Hepatocyte (in vitro differentiated cells): ENCODE results near the gene ZFC3H1. TPM values are rescaled to one million over a fixed set of nuclear protein-coding genes. Genes with fewer than 3 reads are reported as not detected.

ENCODE experiments used
- DNase-seq: peaks from one replicate; pipeline ENCODE4 v3.0.0-alpha.2; 2016; ENCODE audit warnings: low spot score
- H2AFZ ChIP-seq: fragments of 200-600 bp; sonication (generic); 2 replicates; pipeline ENCODE4 v1.6.0; 2016; ENCODE audit warnings: antibody characterized with exemption, mild to moderate bottlenecking
- H3K27ac ChIP-seq: fragments of 200-600 bp; sonication (generic); 2 replicates; pipeline ENCODE4 v1.5.1; 2016; ENCODE audit warnings: mild to moderate bottlenecking
- H3K27me3 ChIP-seq: fragments of 200-600 bp; sonication (generic); 2 replicates; pipeline ENCODE4 v1.6.1; 2016
- H3K36me3 ChIP-seq: fragments of 200-600 bp; sonication (generic); replicated peaks from 2 replicates; pipeline ENCODE4 v1.5.1; 2016; ENCODE audit warnings: low read depth; ENCODE audit not compliant: insufficient read depth
- H3K4me1 ChIP-seq: fragments of 200-600 bp; sonication (generic); 2 replicates; pipeline ENCODE4 v1.5.1; 2016; ENCODE audit warnings: mild to moderate bottlenecking, moderate library complexity; ENCODE audit not compliant: insufficient read depth
- H3K4me2 ChIP-seq: fragments of 200-600 bp; sonication (generic); 2 replicates; pipeline ENCODE4 v1.6.0; 2016
- H3K4me3 ChIP-seq: fragments of 200-600 bp; sonication (generic); 2 replicates; pipeline ENCODE4 v1.5.1; 2016; ENCODE audit warnings: mild to moderate bottlenecking
- H3K79me2 ChIP-seq: fragments of 200-600 bp; sonication (generic); 2 replicates; pipeline ENCODE4 v1.6.0; 2017; ENCODE audit warnings: mild to moderate bottlenecking
- H3K9me2 ChIP-seq: fragments of 200-600 bp; sonication (generic); replicated peaks from 2 replicates; pipeline ENCODE4 v1.6.0; 2017; ENCODE audit warnings: mild to moderate bottlenecking; ENCODE audit not compliant: insufficient read depth
- H3K9me3 ChIP-seq: fragments of 200-600 bp; sonication (generic); 2 replicates; pipeline ENCODE4 v1.5.1; 2016; ENCODE audit warnings: low read depth, mild to moderate bottlenecking
- H4K20me1 ChIP-seq: fragments of 200-600 bp; sonication (generic); 2 replicates; pipeline ENCODE4 v1.6.0; 2016; ENCODE audit warnings: mild to moderate bottlenecking; ENCODE audit not compliant: insufficient read depth, poor library complexity, severe bottlenecking
- EZH2 ChIP-seq: fragments of 200-600 bp; sonication (generic); IDR thresholded peaks from 2 replicates; pipeline ENCODE4 v1.6.1; 2016; ENCODE audit warnings: antibody characterized with exemption, mild to moderate bottlenecking, borderline replicate concordance
- EZH2phosphoT487 ChIP-seq: fragments of 200-600 bp; sonication (generic); IDR thresholded peaks from one replicate; pipeline ENCODE4 v1.6.1; 2018; ENCODE audit warnings: antibody characterized with exemption, mild to moderate bottlenecking, low read depth, moderate library complexity; ENCODE audit not compliant: unreplicated experiment, severe bottlenecking
- WGBS: methylation state at CpG from one replicate; pipeline ENCODE4 v1.1.6; 2016; ENCODE audit warnings: low lambda C conversion rate; ENCODE audit errors: missing lambda C conversion rate; 5-methylcytosine and 5-hydroxymethylcytosine counted together
- polyA plus RNA-seq: library from polyadenylated mRNA; unstranded; fragments of >200 nt; fragmentation: Nextera tagmentation; extraction: Ambion mirVana; gene quantifications from 2 replicates; pipeline ENCODE4 v1.2.1, GENCODE V29; 2016
- total RNA-seq: library from RNA; depleted of rRNA; stranded (reverse); fragments of >200 nt; gene quantifications from 2 replicates; pipeline ENCODE4 v1.2.3, GENCODE V29; 2014
- TF ChIP-seq, protein P1 (sequence below): fragments of 200-600 bp; sonication (generic); IDR thresholded peaks from 2 replicates; pipeline ENCODE4 v1.5.1; 2016; ENCODE audit warnings: antibody characterized with exemption, mild to moderate bottlenecking; ENCODE audit not compliant: poor library complexity

The ZFC3H1 gene
- total and polyA plus RNA-seq, 2 experiments from 2014 or later = 28.0 to 48.6 TPM

DNA sequence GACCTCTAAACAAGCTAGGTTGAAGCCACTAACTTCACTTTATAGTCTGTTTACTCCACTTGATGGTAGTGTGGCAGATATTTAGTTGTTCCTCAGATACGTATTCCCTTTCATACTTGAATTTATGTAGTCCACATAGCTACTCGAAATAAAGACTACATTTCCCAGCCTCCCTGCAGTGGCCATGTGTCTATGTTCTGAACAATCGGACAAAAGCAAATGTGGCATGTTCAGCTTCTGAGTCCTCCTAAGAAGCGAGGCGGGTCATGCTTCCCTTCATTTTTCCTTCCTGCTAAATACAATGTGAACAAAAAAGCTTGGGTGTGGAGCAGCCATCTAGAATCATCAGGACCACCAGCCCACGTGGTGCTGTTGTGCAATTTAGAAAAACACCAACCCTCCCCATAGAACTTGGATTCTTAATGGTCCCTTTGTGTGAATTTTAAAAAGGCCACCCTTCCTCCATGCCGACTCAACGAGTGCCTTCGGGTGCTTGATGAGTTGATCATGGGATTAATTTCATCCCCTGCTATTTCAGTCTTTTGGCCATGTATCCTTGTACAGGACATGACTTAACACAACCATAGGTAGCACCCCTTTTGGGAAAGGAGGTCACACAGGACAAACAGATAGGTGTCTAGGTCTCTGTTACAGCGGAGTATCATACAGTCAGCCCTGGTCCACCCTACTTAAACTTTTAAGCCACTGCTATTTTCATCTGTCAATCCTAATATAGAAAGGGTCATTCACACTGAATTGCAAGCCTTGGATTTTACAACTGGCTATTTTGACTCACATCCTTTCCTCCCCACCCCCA is 60.7 kb downstream of the ZFC3H1 start:
- 90% methylated on average over 10 of the region's 10 CpGs for WGBS
- Histone ChIP-seq H3K4me3 (no peak overlapping the region), H3K27ac (no peak overlapping the region), H3K9me3 (no peaks in the 10 kb centered on the region), H3K79me2 (no peaks in the 10 kb centered on the region), H3K27me3 (no peaks in the 10 kb centered on the region), H3K36me3 (no peaks in the 10 kb centered on the region), H3K4me1 (no peaks in the 10 kb centered on the region), H2AFZ (no peak overlapping the region), H3K4me2 (no peak overlapping the region), H4K20me1 (no peaks in the 10 kb centered on the region), H3K9me2 (no peaks in the 10 kb centered on the region)
- no peak for TF ChIP-seq EZH2phosphoT487
- TF ChIP-seq, protein P1, sequence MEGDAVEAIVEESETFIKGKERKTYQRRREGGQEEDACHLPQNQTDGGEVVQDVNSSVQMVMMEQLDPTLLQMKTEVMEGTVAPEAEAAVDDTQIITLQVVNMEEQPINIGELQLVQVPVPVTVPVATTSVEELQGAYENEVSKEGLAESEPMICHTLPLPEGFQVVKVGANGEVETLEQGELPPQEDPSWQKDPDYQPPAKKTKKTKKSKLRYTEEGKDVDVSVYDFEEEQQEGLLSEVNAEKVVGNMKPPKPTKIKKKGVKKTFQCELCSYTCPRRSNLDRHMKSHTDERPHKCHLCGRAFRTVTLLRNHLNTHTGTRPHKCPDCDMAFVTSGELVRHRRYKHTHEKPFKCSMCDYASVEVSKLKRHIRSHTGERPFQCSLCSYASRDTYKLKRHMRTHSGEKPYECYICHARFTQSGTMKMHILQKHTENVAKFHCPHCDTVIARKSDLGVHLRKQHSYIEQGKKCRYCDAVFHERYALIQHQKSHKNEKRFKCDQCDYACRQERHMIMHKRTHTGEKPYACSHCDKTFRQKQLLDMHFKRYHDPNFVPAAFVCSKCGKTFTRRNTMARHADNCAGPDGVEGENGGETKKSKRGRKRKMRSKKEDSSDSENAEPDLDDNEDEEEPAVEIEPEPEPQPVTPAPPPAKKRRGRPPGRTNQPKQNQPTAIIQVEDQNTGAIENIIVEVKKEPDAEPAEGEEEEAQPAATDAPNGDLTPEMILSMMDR = no peak
- TF ChIP-seq EZH2 = no peak
- DNase-seq = no peak

DNA sequence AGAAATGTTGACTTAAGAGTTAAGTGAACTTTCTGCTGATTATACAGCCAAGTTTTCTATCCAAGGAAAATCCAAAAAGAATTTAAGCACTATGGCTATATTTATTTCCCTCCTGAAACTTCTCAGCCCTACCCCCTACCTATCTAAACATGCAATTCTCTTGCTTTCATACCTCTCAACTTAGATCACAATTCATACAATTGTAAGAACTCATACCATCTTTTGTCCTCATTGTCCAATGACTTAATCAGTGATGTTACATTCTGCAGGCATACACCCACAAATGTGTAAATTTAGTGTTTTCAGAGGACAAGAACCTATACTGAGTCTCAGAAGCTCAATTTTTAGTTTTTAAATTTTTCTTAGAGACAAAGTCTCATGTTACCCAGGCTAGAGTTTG is 62.1 kb downstream of the ZFC3H1 start:
- TF ChIP-seq, protein P1 = no peak
- no peak for TF ChIP-seq EZH2phosphoT487
- no peak for TF ChIP-seq EZH2
- Histone ChIP-seq H3K36me3 (no peaks in the 10 kb centered on the region), H2AFZ (no peak overlapping the region), H3K9me3 (no peaks in the 10 kb centered on the region), H3K4me2 (no peak overlapping the region), H3K4me1 (no peaks in the 10 kb centered on the region), H3K79me2 (no peaks in the 10 kb centered on the region), H4K20me1 (no peaks in the 10 kb centered on the region), H3K9me2 (no peaks in the 10 kb centered on the region), H3K27ac (no peak overlapping the region), H3K27me3 (no peaks in the 10 kb centered on the region), H3K4me3 (no peak overlapping the region)
- no peak for DNase-seq

DNA sequence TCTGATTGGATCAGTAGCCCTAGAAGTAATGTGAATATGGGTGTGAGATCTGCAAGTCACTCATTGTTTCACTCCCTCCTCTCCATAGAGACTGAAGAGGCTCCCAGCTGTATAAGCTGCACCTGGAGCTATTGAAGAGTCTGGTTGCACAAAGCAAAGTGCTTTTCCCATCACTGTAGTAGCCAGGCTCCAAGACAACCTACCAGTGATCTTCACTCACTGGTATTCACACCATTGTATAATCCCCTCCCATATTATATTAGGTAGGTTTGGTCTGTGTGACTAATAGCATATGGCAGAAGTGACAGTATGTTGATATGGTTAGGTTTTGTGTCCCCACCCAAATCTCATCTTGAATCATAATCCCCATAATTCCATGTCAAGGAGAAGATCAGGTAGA is 64.4 kb downstream of the ZFC3H1 start:
- Histone ChIP-seq H3K9me3 (no peaks in the 10 kb centered on the region), H4K20me1 (no peaks in the 10 kb centered on the region), H3K79me2 (no peaks in the 10 kb centered on the region), H3K4me1 (no peaks in the 10 kb centered on the region), H3K27ac (no peak overlapping the region), H3K4me3 (no peak overlapping the region), H3K36me3 (no peaks in the 10 kb centered on the region), H3K4me2 (no peak overlapping the region), H3K9me2 (no peaks in the 10 kb centered on the region), H2AFZ (no peak overlapping the region), H3K27me3 (no peaks in the 10 kb centered on the region)
- TF ChIP-seq EZH2phosphoT487 = no peak
- no peak for TF ChIP-seq EZH2
- TF ChIP-seq, protein P1 = no peak
- DNase-seq = no peak
